Glutamatergic neuron (in vitro differentiated cells): ENCODE data around the gene USP17L10. TPM values are rescaled to one million over a fixed set of nuclear protein-coding genes. Genes with fewer than 3 reads are reported as not detected.
"Not testable (repeated sequence)": the region's sequence is repeated elsewhere in the genome, so short reads cannot be mapped to it uniquely, and the experiment has no call there.

Source experiments
- DNase-seq: peaks from one replicate; pipeline ENCODE4 v3.0.0; 2022
- H3K27ac Mint-ChIP-seq: one replicate; pipeline ENCODE4 v1.8.0; 2020; ENCODE audit warnings: mild to moderate bottlenecking, mixed read lengths, inconsistent platforms; ENCODE audit not compliant: unreplicated experiment
- H3K27me3 Mint-ChIP-seq: one replicate; pipeline ENCODE4 v1.8.0; 2020; ENCODE audit warnings: mild to moderate bottlenecking, moderate library complexity, mixed read lengths, inconsistent platforms; ENCODE audit not compliant: unreplicated experiment
- H3K36me3 Mint-ChIP-seq: one replicate; pipeline ENCODE4 v1.8.0; 2020; ENCODE audit warnings: mild to moderate bottlenecking, mixed read lengths, inconsistent platforms; ENCODE audit not compliant: unreplicated experiment
- H3K4me1 Mint-ChIP-seq: one replicate; pipeline ENCODE4 v1.8.0; 2020; ENCODE audit warnings: mild to moderate bottlenecking, low read depth, mixed read lengths, inconsistent platforms; ENCODE audit not compliant: unreplicated experiment
- H3K4me3 Mint-ChIP-seq: one replicate; pipeline ENCODE4 v1.8.0; 2020; ENCODE audit warnings: mild to moderate bottlenecking, mixed read lengths, inconsistent platforms; ENCODE audit not compliant: unreplicated experiment
- H3K9me3 Mint-ChIP-seq: one replicate; pipeline ENCODE4 v1.8.0; 2020; ENCODE audit warnings: mild to moderate bottlenecking, moderate library complexity, mixed read lengths, inconsistent platforms; ENCODE audit not compliant: unreplicated experiment
- total RNA-seq: library from RNA; stranded (reverse); fragmentation: NEBNext Ultra II Directional; extraction: Animal tissue kit (Norgen Biotek cat#: 25700); gene quantifications from one replicate; pipeline ENCODE4 v1.2.1, GENCODE V29; 2021; ENCODE audit not compliant: unreplicated experiment

USP17L10 gene
- total RNA-seq, 1 donor from 2014 or later: not detected

GRCh38 chr4:9253078-9253477 is 42.6 kb downstream of the USP17L10 start, which contains the start of gene USP17L19:
Gene USP17L19, plus strand, starts transcription at chr4:9253378. Its CDS starts 0 bp downstream, at chr4:9253378.
- H3K4me3 Mint-ChIP-seq, H3K27me3 Mint-ChIP-seq, DNase-seq, H3K27ac Mint-ChIP-seq, H3K4me1 Mint-ChIP-seq, H3K9me3 Mint-ChIP-seq, H3K36me3 Mint-ChIP-seq: not testable (repeated sequence)

GRCh38 chr4:9257824-9258223 is 47.4 kb downstream of the USP17L10 start, which contains the start of gene USP17L20:
Gene USP17L20, plus strand, starts transcription at chr4:9258124. Its CDS starts 0 bp downstream, at chr4:9258124.
- H3K36me3 Mint-ChIP-seq, DNase-seq, H3K9me3 Mint-ChIP-seq, H3K27ac Mint-ChIP-seq, H3K27me3 Mint-ChIP-seq, H3K4me3 Mint-ChIP-seq, H3K4me1 Mint-ChIP-seq: not testable (repeated sequence)

Other genes starting within 250 kb of the USP17L10 start
- not detected for gene FAM90A26, start 40.2 kb upstream of the USP17L10 start, total RNA-seq
- 0.42 TPM for gene USP17L11, start 4.7 kb downstream of the USP17L10 start, total RNA-seq
- gene USP17L12, start 9.5 kb downstream of the USP17L10 start, total RNA-seq: not detected
- not detected for gene USP17L13, start 14.2 kb downstream of the USP17L10 start, total RNA-seq
- gene USP17L15, start 23.7 kb downstream of the USP17L10 start, total RNA-seq: not detected
- not detected for gene USP17L17, start 33.2 kb downstream of the USP17L10 start, total RNA-seq
- gene USP17L18, start 38.0 kb downstream of the USP17L10 start, total RNA-seq: not detected
- not detected for gene USP17L19, start 42.7 kb downstream of the USP17L10 start, total RNA-seq
- not detected for gene USP17L20, start 47.5 kb downstream of the USP17L10 start, total RNA-seq
- gene USP17L21, start 52.2 kb downstream of the USP17L10 start, total RNA-seq: not detected
- gene USP17L22, start 57.0 kb downstream of the USP17L10 start, total RNA-seq: not detected
- not detected for gene USP17L24, start 114.5 kb downstream of the USP17L10 start, total RNA-seq
- not detected for gene USP17L25, start 119.3 kb downstream of the USP17L10 start, total RNA-seq
- gene USP17L26, start 124.0 kb downstream of the USP17L10 start, total RNA-seq: not detected
- not detected for gene USP17L5, start 128.7 kb downstream of the USP17L10 start, total RNA-seq
- gene USP17L27, start 133.5 kb downstream of the USP17L10 start, total RNA-seq: not detected
- not detected for gene USP17L28, start 138.2 kb downstream of the USP17L10 start, total RNA-seq
- not detected for gene USP17L29, start 143.0 kb downstream of the USP17L10 start, total RNA-seq
- not detected for gene USP17L30, start 152.5 kb downstream of the USP17L10 start, total RNA-seq
- not detected for gene DEFB131A, start 233.8 kb downstream of the USP17L10 start, total RNA-seq